Activated naive CD8-positive, alpha-beta T cell treated with anti-CD3 and anti-CD28 coated beads, Interleukin-2, amount 50 U/mL, for 16 hours (primary cell): ENCODE data around the gene KPTN.

Experiments
- DNase-seq: peaks from one replicate; pipeline ENCODE4 v3.0.0-alpha.2; 2020; ENCODE audit warnings: low read depth, low spot score

The KPTN gene

DNA sequence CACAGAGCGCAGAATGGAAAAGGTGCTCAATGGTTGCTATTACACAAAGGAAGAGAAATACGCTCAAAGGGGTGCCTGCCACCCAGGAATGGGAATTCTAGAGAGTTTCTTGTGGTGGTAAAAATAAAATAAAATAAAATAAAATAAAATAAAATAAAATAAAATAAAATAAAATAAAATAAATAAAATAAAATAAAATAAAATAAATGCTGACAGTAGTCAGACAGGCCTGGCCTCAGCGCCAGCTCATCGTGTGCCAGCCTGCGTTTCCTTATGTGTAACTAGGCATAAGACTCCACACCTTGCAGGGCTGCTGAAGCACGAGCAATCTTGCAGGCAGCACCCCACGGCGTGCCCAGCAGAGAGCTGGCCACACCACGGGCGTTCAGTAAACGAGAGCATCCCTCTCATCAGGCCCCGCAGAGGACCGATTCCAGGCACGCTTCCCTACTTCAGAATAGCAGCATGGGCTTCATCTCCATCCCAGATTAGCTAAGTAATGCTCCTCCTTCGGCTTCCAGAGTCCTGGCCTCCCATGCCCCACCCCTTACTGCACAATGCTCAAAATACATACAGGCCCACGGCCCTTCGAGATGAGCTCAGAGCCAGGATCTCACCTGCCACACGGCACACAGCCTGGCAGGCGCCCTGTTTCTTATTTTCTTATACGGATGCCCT, 25.3 kb upstream of the KPTN start:
- DNase-seq = no peak

DNA sequence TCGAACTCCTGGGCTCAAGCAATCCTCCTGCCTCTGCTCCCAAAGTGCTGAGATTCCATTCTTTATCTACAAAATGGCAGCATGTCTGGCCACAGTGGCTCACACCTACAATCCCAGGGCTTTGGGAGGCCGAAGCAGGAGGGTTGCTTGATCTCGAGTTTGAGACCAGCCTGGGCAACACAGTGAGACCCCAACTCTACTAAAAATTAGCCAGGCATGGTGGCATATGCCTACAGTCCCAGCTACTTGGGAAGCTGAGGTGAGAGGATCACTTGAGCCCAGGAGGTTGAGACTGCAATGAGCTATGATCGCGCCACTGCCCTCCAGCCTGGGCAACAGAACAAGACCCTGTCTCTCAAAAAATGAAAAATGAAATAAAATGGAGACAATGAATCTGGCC, 24.7 kb upstream of the KPTN start:
- DNase-seq = no peak

DNA sequence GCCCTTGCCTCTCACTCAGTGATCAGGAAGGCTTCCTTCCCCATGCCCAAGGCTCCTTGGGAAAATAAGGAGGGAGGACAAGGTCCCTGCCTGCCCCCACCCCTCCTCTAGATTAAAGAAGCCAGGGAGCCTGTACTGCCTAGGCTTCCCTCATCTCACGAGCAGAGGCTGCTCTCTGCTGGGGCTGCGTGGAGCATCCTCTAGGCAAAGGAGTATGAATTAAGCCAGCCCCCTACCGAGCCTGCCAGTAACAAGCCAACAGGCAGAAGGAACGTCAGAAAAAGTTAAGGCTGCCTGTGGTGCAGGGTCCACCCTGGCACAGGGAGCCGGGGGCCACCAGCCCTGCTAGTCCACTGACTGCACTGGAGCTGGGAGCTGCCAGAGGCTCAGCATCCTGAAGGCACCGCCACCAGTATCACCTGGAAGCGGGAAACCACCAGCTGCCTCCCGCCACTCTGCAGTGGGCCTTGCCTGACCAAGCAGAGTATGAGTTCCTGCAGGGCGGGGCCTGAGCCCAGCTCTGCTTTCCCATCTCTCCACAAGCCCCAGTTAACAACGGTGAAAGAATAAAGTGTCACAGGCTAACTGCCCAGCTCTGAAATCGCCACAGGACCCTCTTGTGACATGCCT, 24.0 kb upstream of the KPTN start:
- no peak for DNase-seq

DNA sequence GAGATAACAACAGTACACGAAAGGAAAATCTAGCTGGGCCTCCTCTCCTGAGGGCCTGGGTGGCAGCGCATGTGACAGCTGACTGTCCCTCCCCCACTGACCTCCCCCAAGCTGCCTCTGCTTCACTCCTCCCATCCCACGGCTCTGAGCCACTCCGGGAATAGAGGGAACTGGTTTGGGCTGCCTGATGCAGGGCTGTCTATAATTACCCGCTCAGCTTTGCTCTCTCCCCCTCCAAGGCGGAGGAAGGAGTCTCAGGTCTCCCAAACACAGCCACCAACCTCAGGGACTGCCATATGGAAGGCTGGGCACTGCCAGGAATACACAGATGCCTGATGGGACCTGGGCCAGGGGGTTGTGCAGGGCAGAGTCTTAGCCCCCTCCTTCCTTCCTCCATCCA, 23.0 kb upstream of the KPTN start:
- DNase-seq = no peak

DNA sequence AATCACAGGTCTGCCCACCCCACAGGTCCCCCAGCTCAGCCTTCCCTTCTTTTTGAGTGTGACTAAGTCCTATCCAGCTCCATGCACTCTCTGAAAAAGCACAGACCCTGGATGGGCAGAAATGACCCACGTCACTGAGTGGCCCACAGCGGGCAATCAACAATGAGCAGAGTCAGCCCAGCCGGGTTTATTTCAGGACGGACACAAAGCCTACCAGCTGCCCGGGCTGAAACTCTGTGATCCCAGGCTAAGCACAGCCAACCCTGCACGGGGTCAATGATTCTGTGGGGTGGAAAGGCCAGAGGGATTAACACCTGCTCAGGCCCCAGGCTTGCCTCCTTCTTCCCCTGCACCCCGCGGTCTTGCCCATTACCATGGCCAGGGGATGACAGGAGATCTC, 22.4 kb upstream of the KPTN start:
- no peak for DNase-seq

DNA sequence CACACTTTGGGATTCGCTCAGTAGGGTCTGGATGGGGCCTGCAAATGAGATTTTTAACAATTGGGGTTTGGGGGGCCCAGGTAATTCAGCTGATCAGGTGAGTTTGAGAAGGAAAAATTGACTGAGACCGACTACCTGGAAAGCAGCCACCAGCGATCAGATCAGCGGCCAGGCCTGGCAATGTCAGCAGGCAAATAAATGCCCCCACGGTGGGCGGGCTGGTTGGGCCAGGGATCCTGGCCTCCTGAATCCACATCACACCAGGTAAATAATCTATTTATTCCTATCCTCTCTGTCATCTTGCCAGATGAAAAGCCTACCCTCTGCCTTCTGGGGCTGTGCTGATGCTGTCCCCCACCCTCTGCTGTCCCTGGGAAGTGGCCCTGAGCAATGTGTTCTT, 21.5 kb upstream of the KPTN start:
- no peak for DNase-seq

DNA sequence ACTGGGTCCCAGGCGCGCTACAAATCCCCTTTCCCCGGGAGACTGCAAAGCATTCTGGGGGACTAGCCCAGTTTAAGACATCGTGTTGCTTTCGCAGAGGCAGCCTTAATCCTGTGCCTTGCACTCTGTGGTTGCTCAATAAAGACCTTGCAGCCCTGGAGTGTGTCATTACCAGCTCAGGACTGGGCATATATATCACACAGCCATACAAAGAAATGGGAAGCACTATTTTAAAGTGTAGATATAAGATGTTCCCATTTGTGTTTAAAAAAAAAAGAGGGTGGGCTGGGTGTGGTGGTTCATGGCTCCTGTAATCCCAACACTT, 19.8 kb upstream of the KPTN start:
- no peak for DNase-seq

DNA sequence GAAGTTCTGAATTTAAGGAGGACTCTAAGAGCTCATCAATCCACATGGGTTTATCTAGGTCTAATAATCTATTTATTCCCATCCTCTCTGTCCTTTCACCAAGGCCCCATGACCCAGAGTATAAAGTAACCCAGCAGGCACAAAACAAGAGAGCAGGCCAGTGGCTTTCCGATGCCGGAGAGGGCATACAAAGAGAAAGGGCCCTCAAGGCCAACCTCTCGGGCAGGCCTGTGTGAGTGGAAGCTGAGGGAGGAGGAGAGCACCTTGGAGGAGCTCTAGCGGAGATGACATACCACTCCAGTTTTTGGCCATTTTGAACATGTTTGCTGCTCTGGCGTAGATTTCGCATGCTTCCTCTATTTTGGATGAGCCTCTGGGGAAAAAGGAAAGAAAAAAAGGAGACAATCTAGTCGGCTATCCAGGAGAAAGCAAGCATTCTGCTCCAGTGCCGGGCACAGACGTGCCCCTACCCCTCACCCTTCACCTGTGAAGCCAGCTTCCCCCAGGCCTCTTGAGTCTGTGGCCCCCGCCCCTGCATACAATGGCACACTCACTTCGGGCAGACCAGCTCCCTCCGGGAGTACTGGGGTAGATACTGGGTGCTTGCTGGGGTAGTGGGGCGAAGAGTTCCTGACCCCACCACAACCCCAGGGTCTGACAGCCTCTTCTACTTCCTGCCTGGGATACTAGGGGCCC, 19.3 kb upstream of the KPTN start:
- no peak for DNase-seq

DNA sequence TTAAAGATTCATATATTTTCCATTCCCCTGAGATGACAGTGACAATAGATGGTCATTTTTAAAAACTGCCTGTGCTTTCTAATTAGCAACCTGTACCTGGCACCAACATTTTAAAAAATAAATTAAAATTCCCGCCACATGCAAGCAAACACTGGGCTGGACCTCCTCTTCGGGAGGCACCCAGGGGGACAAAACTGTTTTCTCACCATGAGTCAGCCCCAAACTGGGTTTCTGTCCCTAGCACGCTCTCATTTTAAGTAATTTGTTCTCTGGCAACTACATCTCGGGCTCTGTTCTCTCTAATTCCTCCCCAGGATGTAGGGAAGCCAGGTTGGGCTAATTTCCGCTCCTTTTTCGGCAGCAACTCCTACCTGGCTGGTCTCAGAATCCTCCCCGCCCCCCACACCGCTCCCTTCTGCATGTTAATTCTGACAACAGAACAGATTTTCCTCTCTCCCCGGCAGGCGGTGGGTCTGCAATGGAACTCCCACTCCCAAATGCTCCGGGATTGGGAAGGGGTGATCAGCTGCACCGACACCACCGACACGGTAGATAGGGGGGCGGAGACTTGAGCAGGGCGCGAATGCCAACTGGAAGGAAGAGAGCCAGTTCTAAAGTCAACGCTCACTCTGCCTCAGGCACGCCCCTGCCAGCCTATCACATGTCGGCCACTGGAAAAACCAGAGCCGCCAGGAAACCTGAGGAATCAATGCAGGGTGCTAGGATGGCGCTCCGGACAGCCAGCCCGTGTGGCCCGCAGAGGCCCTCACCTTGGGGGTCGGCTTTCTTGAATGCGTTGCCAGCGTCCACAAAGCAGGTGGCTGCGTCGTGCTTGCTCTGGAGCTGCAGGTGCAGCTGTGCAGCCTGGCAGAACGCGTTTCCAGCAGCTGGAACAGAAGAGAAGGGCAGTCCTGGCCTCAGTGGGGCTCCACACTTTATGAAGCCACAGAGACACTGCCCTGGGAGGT, 16.1 kb upstream of the KPTN start:
- no peak for DNase-seq

DNA sequence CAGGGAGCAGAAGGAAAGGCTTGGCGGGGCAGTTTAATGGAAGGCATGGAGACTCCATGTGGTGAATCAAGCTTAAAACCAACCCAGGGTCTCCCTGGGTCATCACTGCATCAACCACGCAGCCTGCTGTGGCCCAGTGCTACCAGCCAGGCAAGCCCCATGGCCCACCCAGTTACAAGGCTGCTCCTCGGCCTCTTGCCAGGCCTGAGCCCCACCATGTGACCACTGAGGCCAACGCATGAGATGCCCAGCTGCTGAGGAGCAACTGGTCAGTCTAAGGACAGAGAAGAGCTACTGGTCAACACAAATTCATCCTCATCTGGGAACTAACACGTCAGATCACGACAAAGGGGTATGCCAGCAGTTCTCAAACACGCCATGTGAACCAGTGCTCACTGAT, 15.4 kb upstream of the KPTN start:
- DNase-seq = no peak

DNA sequence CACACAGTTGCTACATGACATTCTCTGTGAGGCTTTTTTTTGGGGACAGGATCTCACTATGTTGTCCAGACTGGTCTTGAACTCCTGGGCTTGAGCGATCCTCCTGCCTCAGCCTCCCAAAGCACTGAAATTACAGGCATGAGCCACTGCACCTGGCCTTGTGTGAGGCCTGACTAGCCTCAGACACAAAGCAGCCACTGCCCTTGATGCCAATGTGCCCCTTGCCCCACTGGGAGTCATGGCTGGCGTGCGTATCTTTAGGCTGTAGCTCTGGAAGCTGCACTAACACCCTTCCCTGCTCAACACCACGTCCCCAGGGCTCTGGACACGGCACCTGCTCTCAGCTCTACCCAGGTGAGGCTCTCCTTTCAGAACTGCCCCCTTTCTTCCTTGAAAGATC, 14.5 kb upstream of the KPTN start:
- no peak for DNase-seq

DNA sequence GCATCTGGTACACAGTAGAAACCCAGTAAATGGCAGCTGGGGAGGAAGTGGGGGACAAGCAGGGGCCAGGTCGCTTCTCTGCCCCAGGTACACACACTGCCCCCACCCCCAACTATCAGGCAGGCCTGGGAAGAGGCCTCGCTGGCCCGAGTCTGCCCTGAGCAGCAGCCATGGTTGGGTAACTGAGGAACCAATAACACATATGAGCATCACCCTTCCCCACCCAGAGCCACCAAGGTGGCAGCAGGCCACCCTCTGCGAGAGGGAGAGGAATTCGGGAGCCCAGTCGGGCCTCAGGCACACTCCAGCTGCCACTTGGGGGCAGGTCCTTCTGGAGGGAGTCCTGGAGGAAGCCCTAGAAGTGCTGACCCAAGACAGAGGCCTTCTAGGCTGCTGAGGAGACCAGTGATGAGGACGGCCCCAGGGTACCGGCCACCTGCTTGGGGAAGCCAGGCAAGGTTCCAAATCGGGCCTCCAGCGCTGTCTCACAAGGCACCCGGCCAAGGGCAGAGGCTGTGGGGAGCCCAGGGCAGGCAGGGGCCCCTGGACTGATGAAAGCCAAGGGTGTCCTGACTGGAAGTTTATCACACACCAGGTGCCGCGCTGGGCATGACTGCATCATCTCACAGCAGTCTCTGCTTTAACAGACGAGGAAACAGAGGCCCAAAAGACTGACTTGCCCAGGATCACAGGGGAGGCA, 14.0 kb upstream of the KPTN start:
- DNase-seq = no peak

DNA sequence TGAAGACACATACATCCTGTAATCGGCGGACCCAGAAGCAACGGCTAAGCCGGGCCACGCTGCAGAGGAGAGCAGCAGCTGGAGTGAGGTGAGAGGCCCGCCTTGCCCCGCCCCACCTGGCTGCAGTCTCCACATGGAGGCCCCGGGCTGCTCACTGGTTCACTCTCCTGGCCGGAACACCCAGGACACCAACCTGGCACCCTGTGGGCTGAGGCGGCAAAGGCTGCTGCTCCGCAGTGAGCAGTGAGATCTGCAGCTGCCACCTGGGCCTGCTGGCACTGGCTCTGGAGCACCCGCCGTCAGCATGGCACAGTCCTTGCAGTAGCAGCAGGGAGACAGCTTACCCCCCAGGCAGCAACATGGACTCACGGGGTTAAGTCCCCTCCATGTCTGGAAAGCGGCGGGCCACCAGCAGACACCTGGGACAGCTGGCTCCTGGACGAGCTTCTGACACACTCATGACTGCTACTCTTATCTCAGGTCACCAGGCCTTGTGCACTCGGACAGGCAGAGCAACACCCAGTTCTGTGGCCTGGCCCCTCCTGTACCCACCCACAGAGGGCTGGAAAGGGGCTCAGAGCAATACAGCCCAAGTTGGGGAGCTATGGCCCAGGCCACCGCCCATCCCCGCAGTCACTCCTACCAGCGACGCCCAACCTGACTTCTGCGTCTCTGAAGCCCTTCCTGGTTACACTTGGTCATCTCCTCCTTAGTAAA, 13.2 kb upstream of the KPTN start:
- no peak for DNase-seq

DNA sequence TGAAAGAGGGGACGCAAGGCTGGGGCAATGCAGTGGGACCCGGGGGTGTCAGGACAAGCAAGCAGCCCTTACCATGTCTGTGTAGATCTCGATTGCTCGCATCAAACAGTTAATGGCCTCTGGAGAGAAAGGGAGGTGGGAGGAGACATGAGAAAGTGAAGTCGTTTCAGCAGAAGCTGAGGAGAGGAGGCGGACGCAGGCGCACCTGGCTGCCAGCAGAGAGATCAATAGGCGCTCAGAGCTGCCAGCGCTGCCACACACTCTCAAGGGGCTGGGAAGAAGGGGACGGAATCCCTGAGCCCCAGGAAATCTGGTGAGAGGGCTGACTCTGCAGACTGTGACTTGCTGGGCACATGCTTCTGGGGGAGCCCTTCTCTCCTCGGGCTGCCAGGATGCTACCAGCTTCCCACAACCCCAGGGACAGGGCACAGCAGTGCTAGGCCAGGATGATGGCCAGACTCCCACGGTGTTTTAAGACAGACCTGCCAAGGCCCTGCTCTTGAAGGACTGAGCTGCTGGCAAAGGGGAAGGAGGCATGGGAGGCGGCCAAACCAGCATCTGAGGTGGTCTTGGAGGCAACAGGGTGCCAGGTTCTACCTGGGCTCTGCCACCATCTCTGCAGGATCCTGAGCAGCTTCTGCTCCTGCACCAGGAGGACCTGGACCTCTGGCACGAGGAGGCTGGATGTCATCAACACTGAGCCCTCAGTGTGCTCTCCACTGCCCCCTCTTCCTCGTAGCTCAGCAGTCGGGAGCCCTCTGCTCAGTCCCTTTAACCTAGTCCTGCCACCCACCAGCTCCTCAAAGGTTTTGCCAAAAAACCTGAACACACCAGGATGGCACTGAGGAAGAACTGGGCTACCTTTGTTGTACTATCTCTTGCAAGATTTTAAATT, 11.7 kb upstream of the KPTN start:
- no peak for DNase-seq

DNA sequence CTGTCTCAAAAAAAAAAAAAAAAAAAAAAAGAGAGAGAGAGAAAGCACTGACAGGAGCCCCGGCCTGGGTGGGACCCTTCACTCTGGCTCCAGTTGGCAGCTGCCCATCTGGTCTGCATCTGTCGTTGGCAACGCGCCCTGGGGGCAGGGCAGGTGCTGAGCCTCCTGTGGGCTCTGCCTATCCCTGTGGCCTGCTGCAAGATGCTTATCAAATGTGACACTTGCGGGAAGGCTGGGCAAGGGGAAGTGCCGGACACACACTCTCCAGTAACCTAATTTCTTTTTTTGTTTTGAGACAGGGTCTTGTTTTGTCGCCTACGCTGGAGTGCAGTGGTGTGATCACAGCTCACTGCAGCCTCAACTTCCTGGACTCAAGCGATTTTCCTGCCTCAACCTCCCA, 10.7 kb upstream of the KPTN start:
- no peak for DNase-seq

DNA sequence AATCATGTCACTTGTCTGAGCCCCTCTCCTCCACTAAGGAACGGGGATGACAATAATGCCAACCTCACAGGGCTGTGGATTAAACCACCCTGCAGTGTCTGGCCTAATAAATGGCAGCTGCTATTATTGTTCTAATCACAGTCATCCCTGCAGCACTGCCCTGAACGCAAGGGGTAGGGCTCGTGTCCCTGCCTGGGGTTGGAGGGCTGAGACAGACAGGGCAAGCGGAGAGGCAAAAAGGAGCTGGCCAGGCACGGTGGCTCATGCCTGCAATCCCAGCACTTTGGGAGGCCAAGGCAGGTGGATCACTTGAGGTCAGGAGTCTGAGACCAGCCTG, 10.2 kb upstream of the KPTN start:
- DNase-seq = no peak

DNA sequence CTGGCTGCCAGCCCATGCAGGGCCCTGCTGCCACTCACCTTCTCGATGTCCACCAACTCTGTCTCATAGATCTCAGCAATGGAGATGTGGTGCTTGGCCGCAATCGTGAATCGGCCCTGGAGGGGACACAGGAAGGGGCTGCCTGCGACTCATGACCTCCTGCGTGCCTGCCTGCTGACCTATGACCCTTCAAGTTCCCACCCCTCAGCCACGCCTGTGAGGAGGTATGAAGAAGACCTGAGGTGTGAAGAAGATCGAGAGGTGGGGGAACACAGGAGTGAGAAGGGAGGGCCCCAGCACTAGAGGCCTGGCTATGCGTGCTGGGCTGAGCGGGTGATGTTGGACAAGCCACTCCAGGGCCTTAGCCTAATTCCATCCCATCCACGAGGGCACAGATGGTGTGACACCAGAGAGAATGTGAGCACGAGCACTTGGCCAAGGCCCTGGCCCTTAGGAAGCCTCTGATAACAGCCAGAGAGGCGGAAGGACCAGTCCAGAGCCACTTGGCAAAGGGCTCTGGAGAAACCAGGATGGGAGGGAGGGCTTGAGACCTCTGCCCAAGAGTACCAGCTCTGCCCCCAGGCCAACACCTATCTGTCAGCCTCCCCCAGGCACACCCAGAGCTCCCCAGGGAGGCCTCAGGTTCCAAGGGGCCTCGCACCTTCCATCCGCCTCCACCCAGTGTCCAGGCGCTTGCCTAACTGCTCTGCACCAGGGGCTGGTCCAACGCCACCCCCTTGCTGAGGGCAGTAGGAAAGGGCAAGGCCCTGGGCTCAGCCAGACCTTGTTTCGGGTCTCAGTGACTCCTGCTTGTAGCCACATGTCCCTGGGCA, 9.6 kb upstream of the KPTN start:
- no peak for DNase-seq

DNA sequence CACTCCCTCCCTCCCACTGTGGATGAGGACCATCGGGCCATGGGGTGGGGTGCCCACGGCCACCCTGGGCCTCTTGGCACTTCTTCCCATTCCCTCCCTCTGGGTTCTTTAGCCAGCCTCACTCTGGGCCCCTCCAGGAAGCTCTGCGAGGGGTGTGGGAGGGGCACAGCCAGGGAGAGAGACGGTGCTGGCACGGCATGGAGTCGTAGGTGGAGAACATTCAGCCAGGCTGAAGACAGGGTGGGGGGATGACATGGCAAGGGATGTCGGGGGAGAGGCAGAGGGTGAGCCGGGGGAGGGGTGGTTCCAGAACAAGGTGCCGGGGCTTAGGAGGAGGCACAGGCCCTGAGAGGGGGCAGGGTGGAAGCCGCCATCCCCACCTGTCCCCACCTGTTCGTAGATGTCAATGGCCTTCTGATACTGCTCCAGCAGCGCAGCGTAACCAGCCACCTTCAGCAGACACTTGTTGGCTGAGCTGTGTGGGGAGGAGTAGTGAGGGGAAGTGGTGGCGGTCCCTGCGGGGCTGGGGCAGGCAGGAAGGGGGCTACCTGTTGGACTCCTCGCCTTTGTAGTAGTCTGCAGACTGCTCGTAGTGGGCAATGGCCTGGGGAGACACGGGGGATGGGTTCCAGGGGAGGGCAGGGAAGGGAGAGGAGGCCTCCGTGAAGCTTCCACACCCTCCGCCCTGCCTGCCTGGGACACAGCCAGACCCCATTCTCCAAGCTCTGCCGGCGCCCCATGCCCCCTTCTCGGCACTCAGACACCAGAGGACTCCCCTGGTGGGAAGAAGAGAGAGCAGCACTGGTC, 8.8 kb upstream of the KPTN start:
- no peak for DNase-seq
